KOPT-K1 (cell line): ENCODE data around the gene FAM228B.
"Not testable (repeated sequence)": the region's sequence is repeated elsewhere in the genome, so short reads cannot be mapped to it uniquely, and the experiment has no call there.

Experiments
- H3K27ac ChIP-seq: fragments of 200-600 bp; sonication (generic); 2 replicates; pipeline ENCODE4 v1.5.1; 2016; ENCODE audit warnings: antibody characterized with exemption, mild to moderate bottlenecking, low read depth, low read length; ENCODE audit not compliant: poor library complexity, severe bottlenecking
- H3K36me3 ChIP-seq: fragments of 200-600 bp; sonication (generic); 2 replicates; pipeline ENCODE4 v1.5.1; 2017; ENCODE audit warnings: antibody characterized with exemption, mild to moderate bottlenecking, low read length, moderate library complexity; ENCODE audit not compliant: insufficient read depth
- H3K9me3 ChIP-seq: fragments of 200-600 bp; sonication (generic); 2 replicates; pipeline ENCODE4 v1.5.1; 2017; ENCODE audit warnings: antibody characterized with exemption, low read length, mild to moderate bottlenecking; ENCODE audit not compliant: insufficient read depth, poor library complexity, severe bottlenecking

FAM228B gene

DNA sequence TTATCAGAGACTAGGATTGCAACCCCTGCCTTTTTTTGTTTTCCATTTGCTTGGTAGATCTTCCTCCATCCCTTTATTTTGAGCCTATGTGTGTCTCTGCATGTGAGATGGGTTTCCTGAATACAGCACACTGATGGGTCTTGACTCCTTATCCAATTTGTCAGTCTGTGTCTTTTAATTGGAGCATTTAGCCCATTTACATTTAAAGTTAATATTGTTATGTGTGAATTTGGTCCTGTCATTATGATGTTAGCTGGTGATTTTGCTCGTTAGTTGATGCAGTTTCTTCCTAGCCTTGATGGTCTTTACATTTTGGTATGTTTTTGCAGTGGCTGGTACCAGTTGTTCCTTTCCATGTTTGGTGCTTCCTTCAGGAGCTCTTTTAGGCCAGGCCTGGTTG is 73.9 kb downstream of the FAM228B start:
- H3K27ac ChIP-seq, H3K36me3 ChIP-seq, H3K9me3 ChIP-seq: not testable (repeated sequence)

DNA sequence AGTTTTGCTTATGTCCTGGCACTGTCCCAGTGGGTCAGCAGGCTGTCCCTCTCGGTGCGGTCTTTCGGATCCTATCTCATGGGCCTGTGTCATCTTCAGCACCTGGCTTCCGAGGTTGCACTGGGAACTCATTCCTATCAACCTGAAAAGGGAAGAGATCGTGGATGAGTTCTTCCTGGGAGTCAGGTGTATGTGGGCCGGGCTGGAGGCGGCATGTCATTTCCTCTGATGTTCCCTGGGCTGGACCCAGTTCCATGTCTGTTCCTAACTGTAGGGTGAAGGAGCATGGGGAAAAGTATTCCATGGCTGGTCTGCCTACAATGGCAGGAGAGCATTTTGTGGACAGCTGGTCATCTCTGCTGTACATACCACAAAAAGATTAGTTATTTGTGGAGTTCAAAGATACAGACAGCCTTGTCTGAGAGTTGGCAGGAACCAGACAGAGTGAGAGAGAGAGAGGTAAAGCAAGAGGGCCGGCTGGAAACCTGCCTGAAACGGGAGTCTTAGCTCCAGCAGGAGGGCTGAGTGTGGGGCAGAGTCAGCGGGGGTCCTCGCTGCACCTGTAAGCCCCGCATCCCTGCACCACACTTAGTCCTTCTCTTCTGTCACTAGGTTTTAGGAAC is 76.8 kb downstream of the FAM228B start:
- Histone ChIP-seq H3K27ac (no peak overlapping the region), H3K9me3 (no peaks in the 10 kb centered on the region), H3K36me3 (peaks cover 21% of the 10 kb centered on the region; the same call in 1 of the 2 replicates)

- Histone ChIP-seq H3K27ac (no peak overlapping the region), H3K9me3 (no peaks in the 10 kb centered on the region), H3K36me3 (peaks cover 25% of the 10 kb centered on the region; the same call in 1 of the 2 replicates)
Observed at GRCh38 chr2:24200799-24201198, 77.5 kb downstream of the FAM228B start.

GRCh38 chr2:24203029-24203786 is 79.9 kb downstream of the FAM228B start:
- Histone ChIP-seq H3K36me3 (peaks cover 26% of the 10 kb centered on the region; the same call in 1 of the 2 replicates), H3K27ac (no peak overlapping the region), H3K9me3 (no peaks in the 10 kb centered on the region)

DNA sequence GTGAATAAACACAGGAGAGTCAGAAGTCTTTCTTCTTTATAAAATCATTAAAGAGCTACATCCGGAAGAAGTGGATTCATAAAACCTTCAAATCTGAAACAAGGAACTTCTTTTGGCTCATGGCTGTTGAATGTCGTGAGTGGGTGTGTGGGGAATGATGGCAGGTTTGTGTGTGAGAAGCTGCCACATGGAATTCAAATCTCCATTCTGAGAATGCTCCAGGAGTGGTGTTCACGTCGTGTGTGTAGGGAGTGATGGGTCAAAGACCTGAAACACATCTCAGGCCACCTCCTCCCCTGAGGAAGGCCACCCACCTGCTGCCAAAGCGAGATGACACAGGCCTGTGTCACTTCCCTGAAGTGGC is 80.5 kb downstream of the FAM228B start:
- Histone ChIP-seq H3K9me3 (no peaks in the 10 kb centered on the region), H3K27ac (no peak overlapping the region), H3K36me3 (peaks cover 32% of the 10 kb centered on the region; the same call in 1 of the 2 replicates)

DNA sequence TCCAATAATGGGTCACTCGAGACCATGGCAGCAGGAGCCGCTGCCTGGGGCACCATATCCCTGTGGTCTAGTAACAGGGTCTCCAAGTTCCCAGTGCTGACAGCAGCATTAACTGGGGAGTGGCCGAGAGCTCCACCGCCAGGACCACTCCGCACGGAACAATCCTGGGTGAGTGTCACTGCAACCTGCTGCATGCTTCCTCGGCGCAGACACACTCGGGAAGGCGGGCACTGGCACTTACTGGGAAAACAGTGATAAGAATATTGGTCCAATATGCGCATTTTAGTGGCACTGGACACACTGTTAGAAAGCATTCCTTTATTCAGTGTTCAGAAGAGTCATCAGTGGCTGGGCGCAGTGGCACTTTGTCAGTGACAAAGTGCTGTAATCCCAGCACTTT is 81.2 kb downstream of the FAM228B start:
- Histone ChIP-seq H3K36me3 (peaks cover 39% of the 10 kb centered on the region), H3K27ac (no peak overlapping the region), H3K9me3 (no peaks in the 10 kb centered on the region)

DNA sequence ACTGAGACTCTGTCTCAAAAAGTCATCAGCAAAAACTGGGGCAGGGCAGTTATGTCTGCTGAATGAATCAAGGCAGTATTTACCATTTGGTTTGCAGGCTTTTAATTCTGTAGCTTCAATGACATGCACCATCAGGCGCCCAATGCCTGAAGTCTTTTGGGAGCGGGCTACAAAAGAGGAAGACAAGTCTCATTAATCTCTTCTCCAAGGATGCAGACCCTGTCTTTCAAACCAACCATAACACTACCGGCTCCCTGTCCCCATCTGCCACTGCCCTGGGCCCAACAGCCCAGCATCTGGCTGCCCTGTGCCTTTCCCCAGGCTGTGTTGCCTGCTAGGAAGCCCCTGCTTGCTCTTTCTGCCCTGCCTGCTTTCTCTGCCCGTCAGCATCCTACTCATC is 81.9 kb downstream of the FAM228B start:
- Histone ChIP-seq H3K9me3 (no peaks in the 10 kb centered on the region), H3K36me3 (peaks cover 40% of the 10 kb centered on the region), H3K27ac (no peak overlapping the region)

DNA sequence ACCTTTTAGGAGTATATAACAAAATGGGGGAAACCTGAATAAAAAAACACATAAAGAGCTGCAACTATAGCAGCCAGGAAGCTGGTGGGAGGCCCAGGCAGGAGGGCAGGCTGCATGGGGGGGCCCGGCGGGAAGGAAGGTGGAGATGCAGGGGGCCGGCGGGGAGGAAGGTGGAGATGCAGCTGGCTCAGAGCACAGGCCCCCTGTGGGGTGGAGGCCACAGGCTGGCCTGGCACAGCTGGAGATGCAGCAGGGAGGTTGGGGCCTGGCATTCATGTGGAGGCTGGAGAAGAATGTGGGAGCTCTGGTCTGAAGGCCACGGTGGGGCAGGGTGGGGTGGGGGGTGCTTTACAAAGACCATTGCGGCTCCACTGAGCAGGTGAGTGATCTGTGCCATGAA is 83.0 kb downstream of the FAM228B start:
- Histone ChIP-seq H3K9me3 (no peaks in the 10 kb centered on the region), H3K36me3 (peaks cover 48% of the 10 kb centered on the region), H3K27ac (no peak overlapping the region)

DNA sequence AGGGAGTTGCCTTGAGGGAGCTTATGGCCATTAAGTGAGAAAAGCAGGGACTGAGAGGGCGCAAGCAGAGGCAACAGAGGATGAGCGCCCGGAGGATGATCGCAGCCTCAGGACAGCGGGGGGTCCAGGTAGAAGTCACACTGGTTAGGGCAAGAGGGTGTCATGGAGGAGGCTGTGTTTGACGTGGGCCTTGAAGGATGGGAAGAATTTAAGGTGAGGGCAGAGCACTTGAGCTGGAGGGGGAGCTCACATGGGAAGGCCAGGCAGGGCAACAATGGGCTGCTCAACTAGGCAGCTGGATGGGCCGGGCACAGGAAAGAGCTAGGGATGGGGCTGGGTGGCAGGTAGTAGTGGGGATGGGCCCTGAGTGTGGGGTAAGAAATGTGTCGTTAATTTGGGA is 83.4 kb downstream of the FAM228B start:
- Histone ChIP-seq H3K27ac (no peak overlapping the region), H3K36me3 (peaks cover 51% of the 10 kb centered on the region), H3K9me3 (no peaks in the 10 kb centered on the region)

DNA sequence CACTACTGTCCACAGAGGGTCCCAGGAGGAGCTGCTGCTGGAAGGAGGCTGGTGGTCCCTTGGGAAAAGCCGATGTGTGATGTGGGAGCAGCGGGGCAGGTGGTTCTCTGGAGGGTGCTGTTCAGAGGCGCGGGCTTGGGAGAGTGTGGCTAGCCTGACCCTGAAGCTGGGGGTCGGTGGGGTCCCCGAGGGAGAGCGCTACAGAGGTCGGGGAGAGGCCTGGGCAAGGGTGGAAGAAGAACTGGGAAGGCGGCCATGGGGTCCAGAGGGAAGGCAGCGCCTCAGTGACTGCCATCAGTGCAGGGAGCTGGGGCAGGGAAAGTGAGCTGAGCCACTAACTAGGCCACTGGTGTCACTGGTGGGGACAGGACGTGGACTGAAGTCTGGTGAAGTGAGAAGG is 84.1 kb downstream of the FAM228B start:
- Histone ChIP-seq H3K36me3 (peaks cover 54% of the 10 kb centered on the region), H3K27ac (no peak overlapping the region), H3K9me3 (no peaks in the 10 kb centered on the region)

DNA sequence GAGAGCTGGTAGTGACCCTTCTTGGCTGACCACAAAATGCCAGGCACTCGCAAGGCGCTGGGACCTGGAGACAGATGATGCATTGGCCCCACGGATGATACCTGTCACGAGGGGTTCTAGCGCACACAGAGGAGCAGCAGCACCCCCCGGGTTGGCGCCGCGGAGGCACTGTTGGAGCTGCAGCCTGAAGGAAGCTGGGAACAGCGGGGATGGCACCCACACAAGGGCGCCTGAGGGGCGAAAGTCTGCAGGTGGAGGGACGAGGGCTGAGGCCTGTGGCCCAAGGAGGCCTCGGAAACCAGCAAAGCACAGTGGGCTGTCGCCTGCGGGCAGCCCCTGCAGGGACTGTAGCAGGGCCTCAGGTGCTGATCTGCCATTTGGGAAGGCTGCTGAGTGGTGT is 85.2 kb downstream of the FAM228B start:
- Histone ChIP-seq H3K27ac (no peak overlapping the region), H3K9me3 (no peaks in the 10 kb centered on the region), H3K36me3 (peaks cover 48% of the 10 kb centered on the region)

DNA sequence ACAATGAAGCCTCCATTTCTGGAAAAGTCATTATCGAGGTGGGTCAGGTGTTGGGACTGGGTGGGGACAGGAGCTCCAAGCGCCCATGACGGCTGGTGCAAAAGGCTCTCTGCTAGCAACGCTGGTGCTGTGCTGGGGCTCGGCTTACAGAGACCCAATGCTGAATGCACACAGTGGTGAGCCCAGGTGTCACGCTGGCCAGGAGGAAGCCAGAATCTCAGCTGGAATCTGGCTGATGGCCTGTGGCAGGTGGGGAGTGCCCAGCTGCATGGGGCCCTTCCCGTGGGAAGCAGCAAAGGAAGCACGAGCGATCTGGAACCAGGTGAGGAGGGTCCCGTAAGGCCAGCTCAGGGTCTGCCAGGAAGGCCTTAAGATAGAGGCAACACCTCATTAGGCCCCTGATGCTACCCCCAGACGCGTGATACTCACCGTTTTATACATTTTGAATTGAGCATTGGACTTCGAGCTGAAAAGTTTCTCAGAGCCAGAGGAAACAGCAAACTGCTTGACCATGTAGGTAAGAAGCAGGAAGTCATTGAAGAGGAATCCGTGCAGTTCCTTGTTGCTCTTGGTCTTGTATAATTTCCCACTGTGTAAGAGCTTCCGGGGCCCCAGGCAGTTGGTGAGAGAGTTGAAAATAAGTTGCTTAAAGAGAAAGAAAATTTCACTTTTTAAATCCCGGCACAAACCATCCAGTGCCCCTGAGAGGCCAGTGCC is 86.3 kb downstream of the FAM228B start:
- peaks cover 38% of the 10 kb centered on the region for H3K36me3 ChIP-seq
- no peak overlapping the region for H3K27ac ChIP-seq
- H3K9me3 ChIP-seq = no peaks in the 10 kb centered on the region

GRCh38 chr2:24210106-24210455 is 86.8 kb downstream of the FAM228B start:
- Histone ChIP-seq H3K36me3 (peaks cover 32% of the 10 kb centered on the region), H3K9me3 (no peaks in the 10 kb centered on the region), H3K27ac (no peak overlapping the region)

- Histone ChIP-seq H3K27ac (no peak overlapping the region), H3K36me3 (peaks cover 30% of the 10 kb centered on the region), H3K9me3 (no peaks in the 10 kb centered on the region)
Observed at GRCh38 chr2:24210723-24211122, 87.5 kb downstream of the FAM228B start.

- Histone ChIP-seq H3K9me3 (no peaks in the 10 kb centered on the region), H3K27ac (no peak overlapping the region), H3K36me3 (peaks cover 36% of the 10 kb centered on the region)
Observed at GRCh38 chr2:24211408-24211807, 88.1 kb downstream of the FAM228B start.
